IPS-18c (cell line): ENCODE results near the gene TCIRG1.

Source experiments
- H3K4me3 ChIP-seq: 2 replicates; pipeline ENCODE4 v1.7.0; 2013; ENCODE audit warnings: low read depth, mild to moderate bottlenecking, low read length, moderate library complexity; ENCODE audit not compliant: insufficient read depth
- H3K9me3 ChIP-seq: one replicate; pipeline ENCODE4 v1.6.1; 2013; ENCODE audit warnings: mild to moderate bottlenecking, low read length, moderate library complexity; ENCODE audit not compliant: control insufficient read depth, insufficient read depth

Gene TCIRG1

GRCh38 chr11:68040957-68041591 is 2.2 kb downstream of the TCIRG1 start:
- no peaks in the 10 kb centered on the region for H3K9me3 ChIP-seq
- H3K4me3 ChIP-seq = no peak overlapping the region

GRCh38 chr11:68041617-68042218 is 2.9 kb downstream of the TCIRG1 start:
- Histone ChIP-seq H3K9me3 (no peaks in the 10 kb centered on the region), H3K4me3 (no peak overlapping the region)

- no peak overlapping the region for H3K4me3 ChIP-seq
- H3K9me3 ChIP-seq = no peaks in the 10 kb centered on the region
These were observed 3.6 kb downstream of the TCIRG1 start for GRCh38 chr11:68042219-68043028.

- H3K4me3 ChIP-seq = no peak overlapping the region
- no peaks in the 10 kb centered on the region for H3K9me3 ChIP-seq
These were observed 4.2 kb downstream of the TCIRG1 start for GRCh38 chr11:68043029-68043348.

- no peak overlapping the region for H3K4me3 ChIP-seq
These were observed 4.7 kb downstream of the TCIRG1 start for GRCh38 chr11:68043349-68044144.

GRCh38 chr11:68044145-68044813 is 5.5 kb downstream of the TCIRG1 start:
- H3K4me3 ChIP-seq = no peak overlapping the region

More at GRCh38 chr11:68043349-68044144, 4.7 kb downstream of the TCIRG1 start:
- H3K9me3 ChIP-seq = no peaks in the 10 kb centered on the region

GRCh38 chr11:68044898-68045351 is 6.1 kb downstream of the TCIRG1 start:
- no peaks in the 10 kb centered on the region for H3K9me3 ChIP-seq
- H3K4me3 ChIP-seq = no peak overlapping the region

More at GRCh38 chr11:68044145-68044813, 5.5 kb downstream of the TCIRG1 start:
- H3K9me3 ChIP-seq = no peaks in the 10 kb centered on the region

GRCh38 chr11:68047437-68048290 is 8.8 kb downstream of the TCIRG1 start:
- Histone ChIP-seq H3K9me3 (no peaks in the 10 kb centered on the region), H3K4me3 (no peak overlapping the region)

- no peaks in the 10 kb centered on the region for H3K9me3 ChIP-seq
- no peak overlapping the region for H3K4me3 ChIP-seq
These were observed 10.1 kb downstream of the TCIRG1 start for GRCh38 chr11:68048681-68049508.

GRCh38 chr11:68049509-68050370 is 10.9 kb downstream of the TCIRG1 start:
- H3K4me3 ChIP-seq = no peak overlapping the region
- H3K9me3 ChIP-seq = no peaks in the 10 kb centered on the region

GRCh38 chr11:68050371-68050841 is 11.6 kb downstream of the TCIRG1 start:
- no peaks in the 10 kb centered on the region for H3K9me3 ChIP-seq
- no peak overlapping the region for H3K4me3 ChIP-seq

GRCh38 chr11:68051191-68052136 is 12.6 kb downstream of the TCIRG1 start:
- H3K4me3 ChIP-seq = no peak overlapping the region
- H3K9me3 ChIP-seq = no peaks in the 10 kb centered on the region

GRCh38 chr11:68052137-68052873 is 13.5 kb downstream of the TCIRG1 start:
- Histone ChIP-seq H3K9me3 (no peaks in the 10 kb centered on the region), H3K4me3 (no peak overlapping the region)
